Mucosa of gallbladder (tissue), 1 donor: ENCODE measurements around the gene GAL. TPM values are rescaled to one million over a fixed set of nuclear protein-coding genes. Genes with fewer than 3 reads are reported as not detected.

Source experiments
- DNase-seq: peaks from one replicate; pipeline ENCODE4 v3.0.0-alpha.2; 2020; ENCODE audit warnings: low spot score
- total RNA-seq: library from RNA; stranded (reverse); gene quantifications from one replicate; pipeline ENCODE4 v1.2.1, GENCODE V29; 2021
- donor health status: DM: no; HTN: no; CAD: no.

The GAL gene
- total RNA-seq, 1 donor from 2014 or later = not detected

- no peak for DNase-seq
Measured at GRCh38 chr11:68658661-68659060, 25.7 kb upstream of the GAL start.

DNA sequence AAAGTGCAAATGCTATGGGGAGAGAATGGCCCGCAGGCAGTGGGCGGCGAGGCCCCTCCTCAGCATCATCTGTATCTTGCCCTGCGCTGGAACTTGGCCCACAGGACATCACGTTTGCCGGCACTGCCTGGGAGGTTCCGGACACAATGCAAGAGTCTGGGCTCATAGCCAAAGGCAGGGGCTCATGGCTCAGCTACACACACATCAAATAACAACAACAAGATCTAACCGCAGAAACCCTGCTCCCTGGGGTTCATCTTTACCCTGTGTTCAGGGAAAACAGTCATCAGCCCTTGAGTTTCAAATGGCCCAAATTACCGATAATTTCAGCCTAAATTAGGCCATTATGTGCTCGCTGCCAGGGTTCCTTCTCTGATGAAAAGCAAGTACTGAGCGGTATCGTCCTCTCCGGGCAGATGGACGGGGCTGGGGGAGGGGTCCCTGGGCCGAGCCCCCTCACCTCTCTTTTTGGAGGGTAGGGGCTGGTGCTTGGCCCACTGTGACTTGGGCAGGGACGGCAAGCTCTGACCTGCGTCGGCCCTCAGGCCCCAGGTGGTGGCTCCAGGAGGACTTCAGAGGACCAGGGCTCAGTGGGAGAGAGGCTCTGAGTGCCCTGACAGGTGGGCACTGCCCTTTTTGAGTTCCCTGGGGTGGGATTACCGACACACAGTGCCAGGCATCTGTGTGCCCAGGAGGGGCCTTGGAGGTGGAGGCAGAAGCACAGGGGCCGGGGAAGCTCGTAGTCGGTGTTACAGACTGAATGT is 25.0 kb upstream of the GAL start:
- peak; percentile 52 for DNase-seq

DNA sequence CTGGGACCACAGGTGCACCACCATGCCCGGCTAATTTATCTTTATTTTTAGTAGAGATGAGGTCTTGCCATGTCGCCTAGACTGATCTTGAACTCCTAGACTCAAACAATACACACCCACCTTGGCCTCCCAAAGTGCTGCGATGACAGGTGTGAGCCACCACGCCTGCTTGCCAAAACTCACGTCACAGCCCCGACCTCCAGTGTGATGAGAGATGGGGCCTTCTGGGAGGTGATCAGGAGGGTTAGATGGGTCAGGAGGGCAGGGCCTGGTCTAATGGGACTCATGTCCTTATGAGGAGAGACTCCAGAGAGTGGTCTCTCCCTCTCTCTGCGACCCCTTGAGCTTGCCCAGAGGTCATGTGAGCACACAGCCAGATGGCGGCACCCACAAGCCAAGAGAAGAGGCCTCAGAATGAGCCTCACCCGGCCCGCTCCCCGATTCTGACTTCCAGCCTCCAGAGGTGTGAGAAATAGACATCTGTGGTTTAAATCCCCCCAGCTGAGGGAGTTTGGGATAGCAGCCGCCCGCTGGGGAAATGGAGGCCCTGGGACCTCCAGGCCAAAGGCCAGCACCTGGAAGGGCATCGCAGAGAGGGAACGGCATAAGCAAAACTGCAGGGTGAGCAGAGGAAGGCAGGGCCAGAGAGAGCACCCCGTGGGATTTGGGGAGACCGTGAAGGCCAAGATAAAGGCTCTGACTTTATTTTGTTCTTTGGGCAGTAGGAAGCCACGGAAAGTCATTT is 24.1 kb upstream of the GAL start:
- DNase-seq = no peak

DNA sequence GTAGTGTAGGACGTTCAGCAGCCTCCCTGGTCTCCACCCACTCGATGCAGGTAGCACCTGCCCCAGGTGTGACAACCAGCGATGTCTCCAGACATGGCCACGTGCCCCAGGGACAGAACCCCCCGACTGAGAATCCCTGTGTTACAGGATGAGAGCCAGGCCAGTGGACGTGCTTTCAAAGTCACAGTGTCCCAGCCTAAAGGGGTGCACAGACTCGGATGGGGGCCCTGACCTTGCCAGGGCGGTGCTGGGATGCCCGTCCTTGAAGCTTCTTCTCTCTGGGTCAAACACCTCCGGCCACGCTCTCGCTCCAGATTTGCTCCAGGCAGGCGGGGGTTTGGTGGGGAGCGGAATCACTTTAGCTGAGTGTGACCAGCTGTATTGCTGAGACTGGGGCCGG is 23.3 kb upstream of the GAL start:
- no peak for DNase-seq

GRCh38 chr11:68661697-68662603 is 22.4 kb upstream of the GAL start:
- no peak for DNase-seq

GRCh38 chr11:68663482-68664010 is 20.8 kb upstream of the GAL start:
- no peak for DNase-seq

DNA sequence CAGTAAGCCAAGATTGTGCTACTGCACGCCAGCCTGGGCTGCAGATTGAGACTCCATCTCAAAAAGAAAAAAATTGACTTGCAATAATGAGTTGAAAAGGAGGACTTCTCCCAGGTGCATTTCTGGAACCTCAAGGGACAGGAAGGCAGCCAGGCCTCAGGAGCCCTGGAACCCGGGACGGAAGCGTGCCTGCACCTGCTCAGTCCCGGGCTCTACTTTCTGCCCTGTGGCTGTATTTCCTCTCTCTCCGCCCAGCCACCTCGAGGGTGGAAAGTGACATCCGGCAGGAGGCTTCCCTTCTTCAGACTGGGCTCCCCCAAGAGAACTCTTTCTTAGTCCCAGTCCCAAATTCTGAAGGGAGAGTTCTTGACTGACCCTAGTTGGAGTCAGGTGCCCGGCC is 20.2 kb upstream of the GAL start:
- DNase-seq = no peak

DNA sequence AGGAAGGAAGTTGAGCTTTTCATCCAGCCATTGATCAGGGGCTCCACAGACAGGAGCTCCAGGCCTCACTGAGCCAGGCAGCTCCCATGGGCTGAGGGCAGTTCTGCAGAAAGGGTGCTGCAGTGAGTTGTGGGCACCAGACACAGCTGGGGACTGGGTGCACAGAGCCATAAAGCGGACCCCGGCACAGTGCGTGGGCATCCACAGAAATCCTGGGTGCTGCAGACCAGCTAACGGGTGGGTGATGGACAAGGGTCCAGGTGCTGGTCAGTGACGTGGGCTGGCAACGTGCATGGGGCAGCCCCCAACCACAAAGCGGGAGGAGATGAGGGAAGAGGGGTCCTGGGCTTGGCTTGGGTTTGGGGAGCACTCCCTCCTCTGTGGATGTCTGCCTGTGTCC is 19.4 kb upstream of the GAL start:
- no peak for DNase-seq

DNA sequence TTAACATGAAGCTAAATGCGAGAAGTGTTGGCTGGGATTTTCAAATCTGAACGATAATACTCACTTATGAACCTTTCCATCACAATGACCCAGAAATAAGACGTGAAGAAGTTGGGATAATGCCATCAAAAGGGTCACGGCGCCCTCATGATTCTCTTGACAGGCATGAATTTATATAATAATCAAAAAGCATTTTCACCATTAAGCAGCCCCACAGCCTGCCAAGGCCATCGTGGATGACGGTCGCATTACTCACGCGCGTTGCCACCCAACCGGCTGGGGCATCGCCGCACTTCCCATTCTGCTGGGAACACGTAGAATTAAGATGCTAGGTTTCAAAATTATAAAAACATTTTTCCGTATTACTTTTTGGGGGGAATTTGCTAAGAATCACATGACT is 18.9 kb upstream of the GAL start:
- DNase-seq = no peak

DNA sequence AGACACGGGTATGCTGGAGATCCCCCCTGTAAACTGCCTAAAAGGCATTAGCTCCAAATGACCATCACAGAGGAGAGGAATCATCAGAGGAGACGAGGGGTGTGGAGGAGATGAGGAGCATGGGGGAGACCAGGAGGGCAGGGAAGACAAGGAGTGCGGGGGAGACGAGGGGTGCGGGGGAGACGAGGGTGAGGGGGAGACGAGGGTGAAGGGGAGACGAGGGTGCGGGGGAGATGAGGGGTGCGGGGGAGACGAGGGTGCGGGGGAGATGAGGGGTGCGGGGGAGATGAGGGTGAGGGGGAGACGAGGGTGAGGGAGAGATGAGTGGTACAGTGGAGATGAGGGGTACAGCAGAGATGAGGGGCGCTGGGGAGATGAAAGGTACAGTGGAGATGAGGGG is 17.5 kb upstream of the GAL start:
- DNase-seq = no peak

DNA sequence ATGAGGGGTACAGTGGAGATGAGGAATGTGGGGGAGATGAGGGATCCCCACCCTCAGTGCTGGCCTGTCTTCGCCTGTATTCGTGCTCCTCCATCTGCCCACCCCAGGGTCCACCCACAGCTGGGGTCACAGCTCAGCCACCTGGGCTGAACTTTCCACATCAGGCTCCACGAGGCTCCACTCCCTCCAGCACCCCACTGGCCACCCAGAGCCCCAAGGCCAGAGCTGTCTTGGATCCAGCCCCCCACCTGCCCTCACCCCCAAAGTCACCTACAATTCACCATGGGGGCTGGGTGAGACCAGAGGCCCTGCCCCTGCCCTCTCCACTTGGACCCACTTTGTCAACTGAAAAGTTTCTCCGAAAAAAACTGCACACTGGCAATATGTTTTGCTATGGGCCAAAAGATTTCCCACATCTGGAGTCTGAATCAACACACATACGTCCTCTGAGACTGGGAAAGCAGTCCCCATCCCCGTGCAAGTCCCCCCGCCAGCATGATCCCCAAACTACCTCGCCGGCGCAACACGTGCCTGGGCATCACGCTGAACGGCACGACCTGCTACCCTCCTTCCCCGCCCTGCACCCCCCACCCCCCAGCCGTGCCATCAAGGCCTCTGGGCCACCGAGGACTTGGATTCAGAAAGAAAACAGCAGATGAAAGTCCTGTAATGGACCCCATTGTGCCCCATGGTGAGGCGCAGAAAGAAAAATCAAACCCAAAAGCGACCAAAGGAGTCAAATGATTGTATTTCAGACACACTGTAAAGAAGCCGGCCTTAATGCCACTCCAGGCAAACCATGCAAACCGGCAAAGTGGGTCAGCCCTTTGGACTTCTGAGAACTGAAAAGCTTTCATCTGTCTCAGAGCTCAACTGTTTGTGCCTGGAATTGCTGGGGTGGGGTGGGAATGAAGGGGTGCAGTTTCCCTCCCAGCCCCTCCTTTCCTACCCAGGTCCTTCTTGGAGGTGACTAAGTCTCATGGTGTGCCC is 16.5 kb upstream of the GAL start:
- no peak for DNase-seq

- DNase-seq = no peak
Measured at GRCh38 chr11:68669301-68670090, 14.8 kb upstream of the GAL start.

DNA sequence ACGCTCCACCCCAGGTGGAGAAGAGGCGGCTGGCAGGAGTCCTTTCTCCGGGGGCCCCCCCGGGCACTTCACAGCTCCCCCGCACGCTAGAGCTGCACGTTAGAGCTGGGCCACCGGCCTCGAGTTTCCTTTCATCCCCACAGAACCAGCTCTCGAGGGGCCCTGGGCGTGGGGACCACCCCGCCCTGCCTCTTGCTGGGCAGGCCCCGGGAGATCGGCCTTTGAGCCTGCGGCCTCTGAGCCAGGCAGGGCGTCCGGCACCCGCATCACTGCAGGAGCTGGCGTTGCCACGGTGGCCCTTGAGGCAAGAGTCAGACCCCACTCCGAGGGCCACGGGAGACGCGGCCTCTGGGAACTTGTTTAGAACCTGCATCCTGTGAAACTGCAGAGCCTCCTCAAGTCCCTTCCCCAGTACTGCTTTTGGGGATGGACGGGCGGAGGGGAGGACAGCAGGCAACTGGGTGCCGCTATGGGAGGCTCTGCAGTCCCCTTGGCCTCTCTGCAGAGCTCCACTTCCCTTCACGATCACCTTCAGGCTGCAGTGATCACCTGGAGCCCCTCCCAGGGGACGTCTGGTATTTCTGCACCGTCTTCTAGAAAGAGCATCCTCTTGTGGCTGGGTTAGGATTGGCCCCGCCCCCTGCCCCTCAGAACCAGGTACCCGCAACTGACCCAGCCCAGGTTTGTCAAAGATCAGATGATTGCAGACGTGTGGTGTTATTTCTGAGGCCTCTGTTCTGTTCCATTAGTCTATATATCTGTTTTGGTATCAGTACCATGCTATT is 13.9 kb upstream of the GAL start:
- no peak for DNase-seq

- DNase-seq = no peak
Measured at GRCh38 chr11:68673306-68673945, 10.9 kb upstream of the GAL start.

DNA sequence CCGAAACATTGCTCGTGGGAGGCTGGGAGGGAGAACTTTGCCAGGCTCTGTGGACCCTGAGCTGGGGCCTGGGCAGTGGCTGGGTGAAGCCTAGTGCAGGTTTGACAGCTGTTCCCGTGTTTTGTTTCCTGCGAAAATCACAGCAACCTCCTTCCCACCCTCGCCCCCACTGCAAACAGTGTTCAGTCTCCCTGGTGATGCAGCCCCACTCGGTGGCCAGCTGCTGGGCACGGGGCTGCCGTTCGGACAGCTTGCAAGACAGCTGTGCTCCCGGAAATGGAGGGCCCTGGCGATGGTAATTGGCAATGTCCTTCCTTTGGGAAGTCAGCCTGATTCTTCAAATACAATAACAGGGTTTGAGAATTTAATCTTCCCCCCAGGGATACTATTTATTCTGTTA is 10.4 kb upstream of the GAL start:
- DNase-seq = no peak

- no peak for DNase-seq
Measured at GRCh38 chr11:68674461-68674860, 9.9 kb upstream of the GAL start.

GRCh38 chr11:68677432-68677831 is 6.9 kb upstream of the GAL start:
- no peak for DNase-seq

GRCh38 chr11:68678031-68678441 is 6.3 kb upstream of the GAL start:
- DNase-seq = no peak
